ENCODE measurements around the gene ATG4C. TPM values are rescaled to one million over a fixed set of nuclear protein-coding genes. Genes with fewer than 3 reads are reported as not detected.

Gene ATG4C
- total RNA-seq, 4 donors from 2014 or later = 0.60 to 10.6 (median 5.5) TPM; not detected in 1

- intact Hi-C loops (cut with DNase I; ENCODE audit: low total_unique reads) = no loop called here
These were observed 100.3 kb downstream of the ATG4C start for GRCh38 chr1:62884156-62884740.

GRCh38 chr1:62887799-62888507 is 104.0 kb downstream of the ATG4C start:
- TF ChIP-seq EP300 (IDR thresholded peaks at IDR 0.05; ENCODE audit: low read depth) (no peak), POLR2AphosphoS5 (IDR thresholded peaks at IDR 0.05) (no peak), POLR2A (IDR thresholded peaks at IDR 0.05) (no peak)
- TF ChIP-seq, protein P1, sequence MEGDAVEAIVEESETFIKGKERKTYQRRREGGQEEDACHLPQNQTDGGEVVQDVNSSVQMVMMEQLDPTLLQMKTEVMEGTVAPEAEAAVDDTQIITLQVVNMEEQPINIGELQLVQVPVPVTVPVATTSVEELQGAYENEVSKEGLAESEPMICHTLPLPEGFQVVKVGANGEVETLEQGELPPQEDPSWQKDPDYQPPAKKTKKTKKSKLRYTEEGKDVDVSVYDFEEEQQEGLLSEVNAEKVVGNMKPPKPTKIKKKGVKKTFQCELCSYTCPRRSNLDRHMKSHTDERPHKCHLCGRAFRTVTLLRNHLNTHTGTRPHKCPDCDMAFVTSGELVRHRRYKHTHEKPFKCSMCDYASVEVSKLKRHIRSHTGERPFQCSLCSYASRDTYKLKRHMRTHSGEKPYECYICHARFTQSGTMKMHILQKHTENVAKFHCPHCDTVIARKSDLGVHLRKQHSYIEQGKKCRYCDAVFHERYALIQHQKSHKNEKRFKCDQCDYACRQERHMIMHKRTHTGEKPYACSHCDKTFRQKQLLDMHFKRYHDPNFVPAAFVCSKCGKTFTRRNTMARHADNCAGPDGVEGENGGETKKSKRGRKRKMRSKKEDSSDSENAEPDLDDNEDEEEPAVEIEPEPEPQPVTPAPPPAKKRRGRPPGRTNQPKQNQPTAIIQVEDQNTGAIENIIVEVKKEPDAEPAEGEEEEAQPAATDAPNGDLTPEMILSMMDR (IDR thresholded peaks at IDR 0.05) = no peak
- DNase-seq = no peak
- WGBS, 2 donors (ENCODE audit: low coverage in 1 of 2) = 64 to 65% methylated on average over 3 to 6 of the region's 6 CpGs
- in situ Hi-C loops (cut with MboI; ENCODE audit: low pct_ligation_motif_present in 1 of 4, low pct_unique_long_range_greater_than_20kb in 1 of 4, low sequenced_read_pairs in 3 of 4) = no loop called here
- intact Hi-C loops (cut with DNase I; ENCODE audit: low total_unique reads) = no loop called here
- no peak overlapping the region for H3K4me3 ChIP-seq
- no peak overlapping the region for H3K27ac ChIP-seq
- H3K9me3 ChIP-seq = no peaks in the 10 kb centered on the region
- no peaks in the 10 kb centered on the region for H3K4me1 ChIP-seq
- H3K36me3 ChIP-seq = no peaks in the 10 kb centered on the region
- peaks cover 21% of the 10 kb centered on the region for H3K27me3 ChIP-seq

More at GRCh38 chr1:62884156-62884740, 100.3 kb downstream of the ATG4C start:
- H3K4me1 ChIP-seq = no peaks in the 10 kb centered on the region
- no peaks in the 10 kb centered on the region for H3K36me3 ChIP-seq
- peaks cover 30% of the 10 kb centered on the region for H3K27me3 ChIP-seq
- H3K4me3 ChIP-seq = no peak overlapping the region
- TF ChIP-seq POLR2A (IDR thresholded peaks at IDR 0.05) (no peak), POLR2AphosphoS5 (IDR thresholded peaks at IDR 0.05) (no peak), EP300 (IDR thresholded peaks at IDR 0.05; ENCODE audit: low read depth) (no peak)
- TF ChIP-seq, protein P1 (IDR thresholded peaks at IDR 0.05) = no peak
- no peaks in the 10 kb centered on the region for H3K9me3 ChIP-seq
- in situ Hi-C loops (cut with MboI; ENCODE audit: low pct_ligation_motif_present in 1 of 4, low pct_unique_long_range_greater_than_20kb in 1 of 4, low sequenced_read_pairs in 3 of 4) = no loop called here
- no peak overlapping the region for H3K27ac ChIP-seq
- no peak for DNase-seq

DNA sequence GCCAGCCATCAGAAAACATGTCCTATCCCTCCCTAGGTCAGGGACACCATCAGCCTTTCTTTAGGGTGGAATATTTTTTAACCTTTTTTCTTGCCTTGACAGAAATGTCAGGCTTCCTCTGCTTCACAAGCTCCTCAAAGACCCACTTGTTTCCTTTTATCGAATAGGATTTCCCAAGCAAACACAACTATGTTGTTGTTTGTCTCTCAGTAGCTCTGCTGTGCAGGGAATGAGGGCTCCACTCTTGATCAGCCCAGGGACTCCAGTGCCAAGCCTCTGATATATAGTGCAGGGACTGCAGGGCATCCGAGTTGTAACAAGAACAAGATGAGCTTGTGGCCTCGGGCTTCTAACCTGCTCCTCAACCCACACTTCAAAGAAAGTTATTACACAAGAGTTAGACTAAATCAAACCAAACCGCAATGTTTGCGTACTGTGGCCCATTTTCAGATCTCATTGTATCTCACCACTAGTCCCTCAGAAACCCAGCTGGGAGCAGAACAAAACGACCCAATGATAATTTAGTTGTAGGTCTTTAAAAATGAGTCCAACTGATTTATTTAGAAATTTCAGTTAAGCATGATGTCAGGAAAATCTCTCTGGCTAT is 108.1 kb downstream of the ATG4C start:
- Histone ChIP-seq H3K4me3 (no peak overlapping the region), H3K27ac (no peak overlapping the region), H3K9me3 (no peaks in the 10 kb centered on the region), H3K27me3 (no peaks in the 10 kb centered on the region), H3K36me3 (no peaks in the 10 kb centered on the region), H3K4me1 (no peaks in the 10 kb centered on the region)
- intact Hi-C loops (cut with DNase I; ENCODE audit: low total_unique reads) (no loop called here), in situ Hi-C loops (cut with MboI; ENCODE audit: low pct_ligation_motif_present in 1 of 4, low pct_unique_long_range_greater_than_20kb in 1 of 4, low sequenced_read_pairs in 3 of 4) (no loop called here)
- DNase-seq = no peak
- WGBS, 2 donors (ENCODE audit: low coverage in 1 of 2) = 29 to 75% methylated on average over 1 to 6 of the region's 6 CpGs
- TF ChIP-seq POLR2AphosphoS5 (IDR thresholded peaks at IDR 0.05) (no peak), POLR2A (IDR thresholded peaks at IDR 0.05) (no peak), EP300 (IDR thresholded peaks at IDR 0.05; ENCODE audit: low read depth) (no peak)

- no peaks in the 10 kb centered on the region for H3K36me3 ChIP-seq
- H3K4me1 ChIP-seq = no peaks in the 10 kb centered on the region
- DNase-seq = no peak
- H3K4me3 ChIP-seq = no peak overlapping the region
- no peaks in the 10 kb centered on the region for H3K27me3 ChIP-seq
- in situ Hi-C loops (cut with MboI; ENCODE audit: low pct_ligation_motif_present in 1 of 4, low pct_unique_long_range_greater_than_20kb in 1 of 4, low sequenced_read_pairs in 3 of 4) (no loop called here), intact Hi-C loops (cut with DNase I; ENCODE audit: low total_unique reads) (no loop called here)
- TF ChIP-seq, protein P1 (IDR thresholded peaks at IDR 0.05) = no peak
- TF ChIP-seq POLR2A (IDR thresholded peaks at IDR 0.05) (no peak), EP300 (IDR thresholded peaks at IDR 0.05; ENCODE audit: low read depth) (no peak), POLR2AphosphoS5 (IDR thresholded peaks at IDR 0.05) (no peak)
- H3K27ac ChIP-seq = no peak overlapping the region
- H3K9me3 ChIP-seq = no peaks in the 10 kb centered on the region
These were observed 113.9 kb downstream of the ATG4C start for GRCh38 chr1:62897788-62898187.

Measured in transverse colon (tissue), 4 donors.